Keratinocyte (primary cell): ENCODE results near the gene HNRNPL. TPM values are rescaled to one million over a fixed set of nuclear protein-coding genes. Genes with fewer than 3 reads are reported as not detected.
"Not testable (repeated sequence)": the region's sequence is repeated elsewhere in the genome, so short reads cannot be mapped to it uniquely, and the experiment has no call there.

Experiments
- DNase-seq: peaks from one replicate; pipeline ENCODE4 v3.0.0-alpha.2; 2011; ENCODE audit warnings: low read depth, missing footprints, low spot score
- FAIRE-seq: peaks from 2 replicates; lab custom pipeline; 2011; peaks lifted over from hg19 to GRCh38; lab: Jason Lieb, UNC
- H2AFZ ChIP-seq: 2 replicates; pipeline ENCODE4 v1.6.0; 2012; ENCODE audit warnings: low read length, control low read depth, inconsistent platforms; ENCODE audit not compliant: control insufficient read depth
- H3K27ac ChIP-seq: 2 replicates; pipeline ENCODE4 v1.5.1; 2011; ENCODE audit warnings: low read length; ENCODE audit not compliant: control insufficient read depth, insufficient read depth
- H3K27me3 ChIP-seq: 3 replicates; pipeline ENCODE4 v1.6.0; 2011; ENCODE audit warnings: low read length; ENCODE audit not compliant: control insufficient read depth, insufficient read depth; ENCODE audit errors: extremely low read depth
- H3K36me3 ChIP-seq, 2 experiments: 2 replicates in 1 of 2; 3 replicates in 1 of 2; pipeline ENCODE4 v1.5.1; 2011; ENCODE audit warnings: low read length in 2 of 2, mild to moderate bottlenecking in 1 of 2; ENCODE audit not compliant: control insufficient read depth in 2 of 2, insufficient read depth in 2 of 2; ENCODE audit errors: extremely low read depth in 1 of 2
- H3K4me1 ChIP-seq: 3 replicates; pipeline ENCODE4 v1.5.1; 2011; ENCODE audit warnings: low read length; ENCODE audit not compliant: control insufficient read depth, insufficient read depth; ENCODE audit errors: extremely low read depth
- H3K4me2 ChIP-seq: 3 replicates; pipeline ENCODE4 v1.6.0; 2011; ENCODE audit warnings: low read depth, low read length; ENCODE audit not compliant: control insufficient read depth, insufficient read depth; ENCODE audit errors: extremely low read depth
- H3K4me3 ChIP-seq, 3 experiments: fragments of 200-600 bp in 1 of 3; sonication (generic) in 1 of 3; 2 replicates in 2 of 3; 3 replicates in 1 of 3; pipeline ENCODE4 v1.5.1; 2011 to 2016; ENCODE audit warnings: low read length in 3 of 3, mild to moderate bottlenecking in 3 of 3, control low read depth in 2 of 3, inconsistent platforms in 1 of 3, low read depth in 1 of 3, mixed read lengths in 1 of 3, mixed run types in 1 of 3, moderate library complexity in 1 of 3; ENCODE audit not compliant: control insufficient read depth in 2 of 3, insufficient read depth in 2 of 3; ENCODE audit errors: extremely low read depth in 1 of 3
- H3K79me2 ChIP-seq: 2 replicates; pipeline ENCODE4 v1.6.0; 2012; ENCODE audit warnings: low read length; ENCODE audit not compliant: control insufficient read depth, insufficient read depth
- H3K9ac ChIP-seq: 3 replicates; pipeline ENCODE4 v1.6.0; 2011; ENCODE audit warnings: low read length; ENCODE audit not compliant: control insufficient read depth, insufficient read depth; ENCODE audit errors: extremely low read depth
- H3K9me1 ChIP-seq: 3 replicates; pipeline ENCODE4 v1.6.0; 2011; ENCODE audit warnings: low read length; ENCODE audit not compliant: control insufficient read depth, insufficient read depth; ENCODE audit errors: extremely low read depth
- H3K9me3 ChIP-seq: 2 replicates; pipeline ENCODE4 v1.5.1; 2012; ENCODE audit warnings: low read depth, low read length; ENCODE audit not compliant: control insufficient read depth
- H4K20me1 ChIP-seq: 3 replicates; pipeline ENCODE4 v1.6.0; 2011; ENCODE audit warnings: low read length; ENCODE audit not compliant: control insufficient read depth, insufficient read depth; ENCODE audit errors: extremely low read depth
- EZH2 ChIP-seq: IDR thresholded peaks from one replicate; pipeline ENCODE4 v1.6.1; 2012; ENCODE audit warnings: inconsistent platforms, mild to moderate bottlenecking, low read length, moderate library complexity
- dilution Hi-C: fragments of 300-500 bp; cut with MboI; formaldehyde crosslinking; loops from one replicate; pipeline ENCODE4 v1.7.0; 2020; ENCODE audit warnings: low sequenced_read_pairs; ENCODE audit not compliant: extremely low pct_ligation_motif_present
- polyA plus RNA-seq, 5 experiments: library from polyadenylated mRNA; depleted of rRNA in 3 of 5; stranded (reverse) in 3 of 5; stranded (forward) in 1 of 5; unstranded in 1 of 5; fragments of >200 nt; gene quantifications; 1 replicate in 1 of 5; 2 replicates in 3 of 5; 3 replicates in 1 of 5; pipeline versions ENCODE4 v1.2.1 to v1.2.3, GENCODE V29; 2011 to 2012; ENCODE audit warnings: missing spikeins in 2 of 5, low read depth in 1 of 5, low replicate concordance in 1 of 5
- TF ChIP-seq, protein P1 (sequence below), 3 experiments: IDR thresholded peaks in 1 of 3; conservative IDR thresholded peaks in 1 of 3; optimal IDR thresholded peaks in 1 of 3; 2 replicates in 2 of 3; 3 replicates in 1 of 3; pipeline versions ENCODE3 to v1.5.1; 2011; ENCODE audit warnings: low read length in 3 of 3, mild to moderate bottlenecking in 3 of 3, moderate library complexity in 2 of 3, control low read depth in 1 of 3, inconsistent platforms in 1 of 3; ENCODE audit not compliant: insufficient read depth in 2 of 3; ENCODE audit errors: extremely low read depth in 1 of 3

The HNRNPL gene
- polyA plus RNA-seq, 1 donor (not counting 4 experiments of a cell fraction or from before 2014, with no cell fraction given): 308 TPM

DNA sequence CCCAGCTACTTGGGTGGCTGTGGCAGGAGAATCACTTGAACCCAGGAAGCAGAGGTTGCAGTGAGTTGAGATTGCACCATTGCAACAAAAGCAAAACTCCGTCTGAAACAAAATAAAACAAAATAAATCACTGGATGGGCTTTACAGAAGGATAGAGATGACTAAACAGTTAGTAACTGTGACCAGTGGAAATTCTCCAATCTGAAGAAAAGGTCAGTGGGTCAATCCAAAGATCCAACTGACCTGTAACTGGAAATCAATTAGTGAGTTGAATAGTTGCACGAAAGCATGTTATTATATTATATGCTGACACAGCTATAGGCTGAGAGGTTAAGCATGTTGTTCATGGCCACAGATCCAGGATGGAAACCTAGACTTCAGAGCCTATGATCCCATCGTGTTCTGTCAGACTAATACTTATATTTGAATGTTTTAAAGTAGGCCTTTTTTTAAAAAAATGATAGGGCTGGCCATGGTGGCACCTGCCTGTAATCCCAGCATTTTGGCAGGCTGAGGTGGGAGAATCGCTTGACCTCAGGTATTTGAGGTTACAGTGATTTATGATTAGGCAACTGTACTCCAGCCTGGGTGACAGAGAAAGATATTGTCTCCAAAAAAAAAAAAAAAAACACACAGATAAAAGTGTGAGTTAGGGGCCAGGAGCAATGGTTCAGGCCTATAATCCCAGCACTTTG lies 19.6 kb downstream of the HNRNPL start:
- dilution Hi-C loops: no loop called here
- no peak overlapping the region for H2AFZ ChIP-seq
- FAIRE-seq: no peak
- no peak overlapping the region for H3K27ac ChIP-seq
- H4K20me1 ChIP-seq: no peaks in the 10 kb centered on the region
- no peak overlapping the region for H3K4me2 ChIP-seq
- DNase-seq: no peak
- peaks cover 0 to 5% of the 10 kb centered on the region in 2 experiments for H3K36me3 ChIP-seq
- no peaks in the 10 kb centered on the region for H3K27me3 ChIP-seq
- no peak overlapping the region for H3K9ac ChIP-seq
- no peaks in the 10 kb centered on the region for H3K9me3 ChIP-seq
- no peaks in the 10 kb centered on the region for H3K9me1 ChIP-seq
- H3K4me3 ChIP-seq: no peak overlapping the region
- H3K79me2 ChIP-seq: no peaks in the 10 kb centered on the region
- TF ChIP-seq EZH2: no peak
- TF ChIP-seq, protein P1, sequence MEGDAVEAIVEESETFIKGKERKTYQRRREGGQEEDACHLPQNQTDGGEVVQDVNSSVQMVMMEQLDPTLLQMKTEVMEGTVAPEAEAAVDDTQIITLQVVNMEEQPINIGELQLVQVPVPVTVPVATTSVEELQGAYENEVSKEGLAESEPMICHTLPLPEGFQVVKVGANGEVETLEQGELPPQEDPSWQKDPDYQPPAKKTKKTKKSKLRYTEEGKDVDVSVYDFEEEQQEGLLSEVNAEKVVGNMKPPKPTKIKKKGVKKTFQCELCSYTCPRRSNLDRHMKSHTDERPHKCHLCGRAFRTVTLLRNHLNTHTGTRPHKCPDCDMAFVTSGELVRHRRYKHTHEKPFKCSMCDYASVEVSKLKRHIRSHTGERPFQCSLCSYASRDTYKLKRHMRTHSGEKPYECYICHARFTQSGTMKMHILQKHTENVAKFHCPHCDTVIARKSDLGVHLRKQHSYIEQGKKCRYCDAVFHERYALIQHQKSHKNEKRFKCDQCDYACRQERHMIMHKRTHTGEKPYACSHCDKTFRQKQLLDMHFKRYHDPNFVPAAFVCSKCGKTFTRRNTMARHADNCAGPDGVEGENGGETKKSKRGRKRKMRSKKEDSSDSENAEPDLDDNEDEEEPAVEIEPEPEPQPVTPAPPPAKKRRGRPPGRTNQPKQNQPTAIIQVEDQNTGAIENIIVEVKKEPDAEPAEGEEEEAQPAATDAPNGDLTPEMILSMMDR (optimal IDR thresholded peaks at IDR 0.05 in 1 of 3, IDR thresholded peaks at IDR 0.05 in 1 of 3, conservative IDR thresholded peaks at IDR 0.05 in 1 of 3; ENCODE audit: extremely low read depth in 1 of 3, insufficient read depth in 2 of 3, low read length in 3 of 3): no peak
- peaks cover 12% of the 10 kb centered on the region for H3K4me1 ChIP-seq

DNA sequence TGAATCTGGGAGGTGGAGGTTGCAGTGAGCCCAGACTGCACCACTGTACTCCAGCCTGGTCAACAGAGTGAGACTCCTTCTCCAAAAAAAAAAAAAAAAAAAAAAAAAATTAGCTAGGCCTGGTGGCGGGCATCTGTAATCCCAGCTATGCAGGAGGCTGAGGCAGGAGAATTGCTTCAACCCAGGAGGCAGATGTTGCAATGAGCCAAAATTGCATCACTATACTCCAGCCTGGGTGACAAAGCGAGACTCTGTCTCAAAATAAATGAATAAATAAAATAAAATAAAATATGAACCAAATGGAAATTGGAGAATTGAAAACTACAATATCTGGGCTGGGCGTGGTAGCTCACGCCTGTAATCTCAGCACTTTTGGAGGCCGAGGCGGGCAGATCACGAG lies 20.6 kb downstream of the HNRNPL start:
- not testable (repeated sequence) for FAIRE-seq, H3K27ac ChIP-seq

More for the DNA sequence above, 20.6 kb downstream of the HNRNPL start:
- H3K4me1 ChIP-seq: peaks cover 12% of the 10 kb centered on the region
- H3K4me3 ChIP-seq, H3K27me3 ChIP-seq, H3K9ac ChIP-seq, H3K79me2 ChIP-seq, H3K9me3 ChIP-seq, H4K20me1 ChIP-seq, dilution Hi-C loops, H3K9me1 ChIP-seq, DNase-seq, H3K4me2 ChIP-seq, H3K36me3 ChIP-seq, H2AFZ ChIP-seq: not testable (repeated sequence)
